Cardiac fibroblast (primary cell): ENCODE results near the gene PLCH2.

Experiments
- DNase-seq, 2 donors: peaks; one replicate each; pipeline versions ENCODE4 v3.0.0 to v3.0.0-alpha.2; 2010; ENCODE audit warnings: low read depth in 2 of 2
- H3K4me3 ChIP-seq, 2 donors: replicated peaks in 1 of 2; 1 replicate in 1 of 2; 2 replicates in 1 of 2; pipeline ENCODE4 v1.5.1; 2011; ENCODE audit warnings: low read depth in 2 of 2, low read length in 2 of 2, mild to moderate bottlenecking in 2 of 2, moderate library complexity in 1 of 2
- CTCF ChIP-seq: IDR thresholded peaks from one replicate; pipeline ENCODE4 v1.5.1; 2011; ENCODE audit warnings: low read depth, mild to moderate bottlenecking, low read length, inconsistent platforms

PLCH2 gene

GRCh38 chr1:2466270-2466665, 9.8 kb upstream of the PLCH2 start:
- no peak for DNase-seq
- no peak for TF ChIP-seq CTCF

DNA sequence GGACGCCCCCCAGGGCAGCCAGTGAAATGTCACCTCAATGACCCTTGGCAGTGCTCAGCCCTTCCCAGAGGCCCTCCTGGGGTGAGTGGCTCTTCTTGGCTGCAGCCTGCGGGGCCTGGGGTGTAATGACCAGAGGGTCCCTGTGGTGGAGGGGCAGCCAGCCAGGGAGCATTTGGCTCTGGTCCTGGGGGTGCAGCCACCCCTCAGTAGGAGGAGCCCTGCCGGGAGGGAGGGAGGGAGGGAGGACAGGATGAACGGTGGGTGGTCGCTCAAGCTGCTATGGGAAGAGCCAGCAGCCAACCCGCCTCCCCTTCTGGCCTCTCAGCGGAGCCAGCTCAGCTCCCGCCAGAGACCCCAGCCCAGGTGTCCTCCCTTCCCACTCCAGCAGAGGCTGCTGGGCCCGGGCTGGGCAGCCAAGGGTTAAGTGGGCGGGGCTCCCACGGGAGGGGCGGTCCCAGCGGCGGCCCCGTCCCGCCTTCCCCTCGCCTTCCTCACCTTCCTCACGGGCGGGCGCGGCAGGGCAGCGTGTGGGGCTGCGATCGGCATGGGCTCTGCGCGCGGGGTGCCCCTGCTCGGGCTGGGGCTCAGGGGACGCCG, 9.0 kb upstream of the PLCH2 start:
- no peak for DNase-seq

More at GRCh38 chr1:2466270-2466665, 9.8 kb upstream of the PLCH2 start:
- no peak overlapping the region for H3K4me3 ChIP-seq

GRCh38 chr1:2468041-2468472, 8.0 kb upstream of the PLCH2 start:
- no peak for TF ChIP-seq CTCF
- DNase-seq, result peak; percentile 11 to 31
- H3K4me3 ChIP-seq, result no peak overlapping the region

More for the DNA sequence above, 9.0 kb upstream of the PLCH2 start:
- no peak overlapping the region for H3K4me3 ChIP-seq
- TF ChIP-seq CTCF, result no peak

DNA sequence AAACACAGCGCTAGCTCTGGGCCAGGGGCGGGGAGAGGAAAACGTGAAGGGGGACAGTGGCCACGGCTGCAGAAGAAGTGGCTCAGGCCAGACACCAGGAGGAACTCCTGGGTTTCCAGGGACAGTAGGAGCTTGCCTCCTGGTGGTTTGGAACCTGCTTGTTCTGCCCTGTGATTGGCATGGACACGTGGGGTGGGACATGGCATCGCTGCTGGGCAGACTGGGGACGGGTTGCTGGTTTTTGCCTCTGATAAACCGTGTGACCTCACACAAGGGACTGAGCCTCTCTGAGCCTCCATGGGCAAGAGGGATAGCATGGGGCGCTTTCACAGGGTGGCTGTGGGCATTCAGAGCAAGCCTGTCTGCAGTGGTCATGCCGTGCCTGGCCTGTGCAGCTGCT, 7.5 kb upstream of the PLCH2 start:
- H3K4me3 ChIP-seq, result no peak overlapping the region
- no peak for DNase-seq
- no peak for TF ChIP-seq CTCF

DNA sequence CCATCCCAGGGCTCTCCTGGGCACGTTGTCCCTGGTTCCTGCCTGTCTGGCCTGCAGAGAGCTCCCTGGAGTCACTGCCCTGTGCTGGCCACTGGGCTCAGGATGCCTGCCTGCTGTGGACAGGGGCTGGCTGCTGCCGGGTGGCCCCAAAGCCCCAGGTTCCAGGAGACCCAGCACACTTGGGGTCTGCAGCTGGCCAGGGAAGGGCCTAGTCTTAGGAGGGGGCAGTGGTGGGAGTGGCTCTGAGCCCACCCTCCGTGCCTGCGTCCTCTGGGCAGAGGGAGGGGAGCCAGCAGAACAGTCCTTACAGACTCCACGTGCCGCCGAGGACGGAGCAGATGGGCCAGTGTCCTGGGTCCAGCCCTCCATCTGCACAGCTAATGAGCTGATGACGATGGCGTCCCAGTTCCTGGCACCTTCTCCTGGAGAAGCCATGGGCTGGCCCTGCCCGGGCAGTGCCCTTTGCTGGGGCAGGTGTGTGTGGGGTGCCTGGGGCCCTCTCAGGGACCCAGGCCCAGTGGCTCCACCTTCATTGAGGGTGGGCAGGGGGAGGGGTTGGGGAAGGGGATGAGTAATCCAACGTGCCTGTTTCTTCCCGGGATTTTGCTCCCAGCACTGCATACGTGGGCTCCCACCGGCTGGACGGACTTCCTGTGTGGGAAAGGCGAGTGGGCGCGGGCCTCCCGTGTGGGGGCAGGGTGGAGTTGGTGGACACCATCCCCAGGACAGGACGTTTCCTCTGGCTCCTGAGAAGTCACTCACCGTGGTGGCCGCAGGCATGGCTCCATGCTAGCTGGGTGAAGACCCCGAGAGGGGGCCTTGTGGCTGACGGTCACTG, 6.8 kb upstream of the PLCH2 start:
- H3K4me3 ChIP-seq, result no peak overlapping the region
- no peak for TF ChIP-seq CTCF

GRCh38 chr1:2470290-2471158, 5.6 kb upstream of the PLCH2 start:
- H3K4me3 ChIP-seq, result no peak overlapping the region
- no peak for TF ChIP-seq CTCF
- no peak for DNase-seq

More for the DNA sequence above, 6.8 kb upstream of the PLCH2 start:
- DNase-seq, result no peak
